CD4-positive, alpha-beta T cell treated with Interleukin-15 for 1 hour (primary cell): ENCODE measurements around the gene TSPAN4.

Experiments
- DNase-seq: peaks from one replicate; pipeline ENCODE4 v3.0.0-alpha.2; 2020

TSPAN4 gene

GRCh38 chr11:893008-893654 is 50.5 kb downstream of the TSPAN4 start:
- no peak for DNase-seq

- no peak for DNase-seq
Measured at GRCh38 chr11:894575-895201, 52.0 kb downstream of the TSPAN4 start.

GRCh38 chr11:895331-896110 is 52.9 kb downstream of the TSPAN4 start:
- DNase-seq: no peak

- no peak for DNase-seq
Measured at GRCh38 chr11:897253-898142, 54.8 kb downstream of the TSPAN4 start.

GRCh38 chr11:898143-898511 is 55.5 kb downstream of the TSPAN4 start:
- DNase-seq: no peak

GRCh38 chr11:898540-899190 is 56.0 kb downstream of the TSPAN4 start:
- no peak for DNase-seq

- no peak for DNase-seq
Measured at GRCh38 chr11:899724-900123, 57.1 kb downstream of the TSPAN4 start.

GRCh38 chr11:900545-900944 is 57.9 kb downstream of the TSPAN4 start:
- no peak for DNase-seq

GRCh38 chr11:901452-902061 is 58.9 kb downstream of the TSPAN4 start:
- DNase-seq: no peak

GRCh38 chr11:904380-904779 is 61.7 kb downstream of the TSPAN4 start:
- DNase-seq: no peak

- no peak for DNase-seq
Measured at GRCh38 chr11:905952-906351, 63.3 kb downstream of the TSPAN4 start.

- DNase-seq: no peak
Measured at GRCh38 chr11:907668-908067, 65.0 kb downstream of the TSPAN4 start.

- no peak for DNase-seq
Measured at GRCh38 chr11:908273-908672, 65.6 kb downstream of the TSPAN4 start.

- no peak for DNase-seq
Measured at GRCh38 chr11:909406-909805, 66.8 kb downstream of the TSPAN4 start.

- DNase-seq: no peak
Measured at GRCh38 chr11:910044-910588, 67.5 kb downstream of the TSPAN4 start.

GRCh38 chr11:910589-911030 is 68.0 kb downstream of the TSPAN4 start, which contains the start of gene CHID1:
CHID1 (minus strand) TSS chr11:910810; CDS start chr11:904816, 5,994 bp downstream.
- DNase-seq: peak; percentile 86

GRCh38 chr11:911031-911889 is 68.6 kb downstream of the TSPAN4 start:
- no peak for DNase-seq

GRCh38 chr11:911890-912219 is 69.2 kb downstream of the TSPAN4 start:
- no peak for DNase-seq

- no peak for DNase-seq
Measured at GRCh38 chr11:912266-912665, 69.6 kb downstream of the TSPAN4 start.

- DNase-seq: no peak
Measured at GRCh38 chr11:913043-913442, 70.4 kb downstream of the TSPAN4 start.

GRCh38 chr11:914204-914603 is 71.6 kb downstream of the TSPAN4 start:
- no peak for DNase-seq
